Fibroblast of mammary gland (primary cell): ENCODE measurements around the gene SH3RF3.

Experiments used
- DNase-seq: peaks from one replicate; pipeline ENCODE4 v3.0.0-alpha.2; 2010; ENCODE audit warnings: low read depth
- H3K4me3 ChIP-seq: 2 replicates; pipeline ENCODE4 v1.5.1; 2011; ENCODE audit warnings: low read depth, mild to moderate bottlenecking, low read length, moderate library complexity; ENCODE audit not compliant: control insufficient read depth
- CTCF ChIP-seq: conservative IDR thresholded peaks from 2 replicates; pipeline ENCODE4 v1.5.1; 2011; ENCODE audit warnings: low read depth, low read length, inconsistent platforms; ENCODE audit not compliant: control insufficient read depth, insufficient read depth

Gene SH3RF3

DNA sequence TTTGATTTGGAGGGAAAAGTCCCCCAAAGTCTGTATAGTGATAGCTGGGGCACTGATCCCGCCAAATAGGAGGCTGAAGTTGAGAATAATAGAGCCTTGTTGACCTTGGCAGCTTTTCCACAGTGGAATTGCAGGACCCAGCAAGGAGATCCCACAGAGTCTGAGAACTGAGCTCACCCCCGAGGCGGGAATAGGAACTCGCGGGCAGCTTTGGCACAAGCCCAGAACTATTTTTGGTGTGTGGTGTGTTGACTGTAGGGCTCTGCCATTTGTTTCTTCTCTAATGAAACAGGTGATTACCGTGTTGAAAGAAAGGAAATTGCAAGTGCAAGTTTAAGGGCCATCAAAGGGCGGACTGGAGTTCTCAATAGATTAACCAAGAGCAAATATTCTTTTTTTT is 34.0 kb downstream of the SH3RF3 start:
- TF ChIP-seq CTCF: no peak
- H3K4me3 ChIP-seq: no peak overlapping the region
- DNase-seq: peak; percentile 52

DNA sequence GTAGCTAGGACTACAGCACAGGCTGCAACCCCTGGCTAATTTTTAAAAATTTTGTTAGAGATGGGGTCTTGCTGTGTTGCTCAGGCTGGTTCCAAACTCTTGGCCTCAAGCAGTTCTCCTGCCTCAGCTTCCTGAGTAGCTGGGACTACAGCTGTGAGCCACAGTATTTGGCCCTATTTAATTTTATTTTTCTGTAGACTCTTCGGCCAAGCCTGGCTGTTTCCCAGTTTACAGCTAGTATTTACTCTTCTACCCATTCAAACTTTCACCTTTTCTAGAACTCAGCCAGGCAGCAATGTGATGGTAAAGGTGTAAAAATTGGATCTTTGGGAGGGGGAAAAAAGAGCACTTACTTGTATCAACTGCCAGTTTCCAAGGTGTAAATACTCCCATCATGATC is 35.3 kb downstream of the SH3RF3 start:
- H3K4me3 ChIP-seq: no peak overlapping the region
- no peak for TF ChIP-seq CTCF
- DNase-seq: no peak

DNA sequence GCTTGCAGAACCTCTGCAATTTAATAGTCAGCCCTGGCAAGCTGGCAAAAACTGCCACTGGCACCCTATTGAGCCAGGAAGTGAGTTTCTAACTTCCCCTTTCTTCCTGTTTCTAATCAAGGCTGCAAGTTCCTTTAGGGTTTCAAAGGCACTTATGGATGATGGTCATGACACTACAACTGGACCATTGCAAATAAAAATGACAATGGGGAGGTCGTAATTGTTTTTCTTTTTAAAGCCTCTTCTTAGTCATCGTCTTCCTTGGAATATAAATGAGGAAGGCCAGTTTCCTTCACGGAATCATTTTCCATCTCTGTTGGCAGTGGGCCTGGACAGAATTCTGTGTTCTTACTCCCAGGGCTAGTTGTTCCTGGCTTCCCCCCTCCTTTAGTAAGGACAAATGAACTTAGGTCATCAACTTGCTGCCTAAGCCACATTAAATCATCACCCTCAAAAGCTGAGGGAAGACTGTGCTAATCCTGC is 35.8 kb downstream of the SH3RF3 start:
- DNase-seq: peak; percentile 94
- H3K4me3 ChIP-seq: no peak overlapping the region
- TF ChIP-seq CTCF: no peak

- TF ChIP-seq CTCF: no peak
- DNase-seq: peak; percentile 93
- no peak overlapping the region for H3K4me3 ChIP-seq
Observed at GRCh38 chr2:109166811-109167210, 37.8 kb downstream of the SH3RF3 start.

GRCh38 chr2:109168086-109168485 is 39.1 kb downstream of the SH3RF3 start:
- no peak overlapping the region for H3K4me3 ChIP-seq
- DNase-seq: peak; percentile 23
- TF ChIP-seq CTCF: no peak

- H3K4me3 ChIP-seq: no peak overlapping the region
- no peak for DNase-seq
- TF ChIP-seq CTCF: no peak
Observed at GRCh38 chr2:109168716-109169115, 39.7 kb downstream of the SH3RF3 start.

- TF ChIP-seq CTCF: no peak
Observed at GRCh38 chr2:109170645-109171044, 41.6 kb downstream of the SH3RF3 start.

More at GRCh38 chr2:109170645-109171044, 41.6 kb downstream of the SH3RF3 start:
- DNase-seq: no peak
- H3K4me3 ChIP-seq: no peak overlapping the region
